Measurements from ENCODE around the gene CELSR1.

The CELSR1 gene

GRCh38 chr22:46451741-46452140 is 85.7 kb downstream of the CELSR1 start:
- Histone ChIP-seq H3K4me3 (ENCODE audit: low read length) (no peak overlapping the region), H2AFZ (ENCODE audit: low read depth, low read length) (no peak overlapping the region), H3K4me1 (ENCODE audit: low read length) (no peaks in the 10 kb centered on the region), H3K27me3 (ENCODE audit: low read depth, low read length) (peaks cover 51% of the 10 kb centered on the region), H3K4me2 (ENCODE audit: low read length) (no peak overlapping the region), H3K36me3 (replicated peaks; ENCODE audit: low read depth, low read length) (no peaks in the 10 kb centered on the region), H3K9ac (ENCODE audit: low read length) (no peak overlapping the region), H4K20me1 (ENCODE audit: insufficient read depth, low read length) (peaks cover 4% of the 10 kb centered on the region; the same call in 1 of the 2 replicates), H3K9me3 (ENCODE audit: insufficient read depth, low read length) (no peaks in the 10 kb centered on the region), H3K27ac (ENCODE audit: low read length) (no peak overlapping the region), H3K79me2 (ENCODE audit: low read length) (no peaks in the 10 kb centered on the region)
- TF ChIP-seq EZH2phosphoT487 (IDR thresholded peaks at IDR 0.05; ENCODE audit: low read depth) (no peak), CTCF (IDR thresholded peaks at IDR 0.05; ENCODE audit: low read depth, low read length) (no peak)

- Histone ChIP-seq H3K27ac (ENCODE audit: low read length) (no peak overlapping the region), H3K9me3 (ENCODE audit: insufficient read depth, low read length) (no peaks in the 10 kb centered on the region), H2AFZ (ENCODE audit: low read depth, low read length) (no peak overlapping the region), H3K4me1 (ENCODE audit: low read length) (no peaks in the 10 kb centered on the region), H3K9ac (ENCODE audit: low read length) (no peak overlapping the region), H3K4me3 (ENCODE audit: low read length) (no peak overlapping the region), H3K4me2 (ENCODE audit: low read length) (no peak overlapping the region), H4K20me1 (ENCODE audit: insufficient read depth, low read length) (peaks cover 4% of the 10 kb centered on the region; the same call in 1 of the 2 replicates), H3K79me2 (ENCODE audit: low read length) (no peaks in the 10 kb centered on the region), H3K27me3 (ENCODE audit: low read depth, low read length) (peaks cover 51% of the 10 kb centered on the region), H3K36me3 (replicated peaks; ENCODE audit: low read depth, low read length) (no peaks in the 10 kb centered on the region)
- TF ChIP-seq EZH2phosphoT487 (IDR thresholded peaks at IDR 0.05; ENCODE audit: low read depth) (no peak), CTCF (IDR thresholded peaks at IDR 0.05; ENCODE audit: low read depth, low read length) (no peak)
Measured at GRCh38 chr22:46450931-46451561, 86.4 kb downstream of the CELSR1 start.

- H3K36me3 ChIP-seq (replicated peaks; ENCODE audit: low read depth, low read length) = no peaks in the 10 kb centered on the region
- no peak overlapping the region for H3K27ac ChIP-seq (ENCODE audit: low read length)
- H4K20me1 ChIP-seq (ENCODE audit: insufficient read depth, low read length) = peaks cover 4% of the 10 kb centered on the region; the same call in 1 of the 2 replicates
- no peaks in the 10 kb centered on the region for H3K9me3 ChIP-seq (ENCODE audit: insufficient read depth, low read length)
- no peak for TF ChIP-seq EZH2phosphoT487 (IDR thresholded peaks at IDR 0.05; ENCODE audit: low read depth)
- TF ChIP-seq CTCF (IDR thresholded peaks at IDR 0.05; ENCODE audit: low read depth, low read length) = no peak
- no peak overlapping the region for H3K4me3 ChIP-seq (ENCODE audit: low read length)
- H3K79me2 ChIP-seq (ENCODE audit: low read length) = no peaks in the 10 kb centered on the region
- no peaks in the 10 kb centered on the region for H3K4me1 ChIP-seq (ENCODE audit: low read length)
- H3K9ac ChIP-seq (ENCODE audit: low read length) = no peak overlapping the region
- no peak overlapping the region for H2AFZ ChIP-seq (ENCODE audit: low read depth, low read length)
- peaks cover 48% of the 10 kb centered on the region for H3K27me3 ChIP-seq (ENCODE audit: low read depth, low read length)
- no peak overlapping the region for H3K4me2 ChIP-seq (ENCODE audit: low read length)
Measured at GRCh38 chr22:46449974-46450745, 87.3 kb downstream of the CELSR1 start.

GRCh38 chr22:46449116-46449691 is 88.2 kb downstream of the CELSR1 start:
- H3K4me3 ChIP-seq (ENCODE audit: low read length) = no peak overlapping the region
- no peaks in the 10 kb centered on the region for H3K36me3 ChIP-seq (replicated peaks; ENCODE audit: low read depth, low read length)
- no peak overlapping the region for H3K9ac ChIP-seq (ENCODE audit: low read length)
- H3K27ac ChIP-seq (ENCODE audit: low read length) = no peak overlapping the region
- no peak overlapping the region for H3K4me2 ChIP-seq (ENCODE audit: low read length)
- TF ChIP-seq CTCF (IDR thresholded peaks at IDR 0.05; ENCODE audit: low read depth, low read length) (no peak), EZH2phosphoT487 (IDR thresholded peaks at IDR 0.05; ENCODE audit: low read depth) (no peak)
- H4K20me1 ChIP-seq (ENCODE audit: insufficient read depth, low read length) = peaks cover 4% of the 10 kb centered on the region; the same call in 1 of the 2 replicates
- H2AFZ ChIP-seq (ENCODE audit: low read depth, low read length) = no peak overlapping the region
- no peaks in the 10 kb centered on the region for H3K4me1 ChIP-seq (ENCODE audit: low read length)
- H3K27me3 ChIP-seq (ENCODE audit: low read depth, low read length) = peaks cover 48% of the 10 kb centered on the region
- no peaks in the 10 kb centered on the region for H3K79me2 ChIP-seq (ENCODE audit: low read length)
- H3K9me3 ChIP-seq (ENCODE audit: insufficient read depth, low read length) = no peaks in the 10 kb centered on the region

Measured in OCI-LY3 (cell line).